ENCODE results near the gene DYNLT4.
"Not testable (repeated sequence)": the region's sequence is repeated elsewhere in the genome, so short reads cannot be mapped to it uniquely, and the experiment has no call there.

The DYNLT4 gene

DNA sequence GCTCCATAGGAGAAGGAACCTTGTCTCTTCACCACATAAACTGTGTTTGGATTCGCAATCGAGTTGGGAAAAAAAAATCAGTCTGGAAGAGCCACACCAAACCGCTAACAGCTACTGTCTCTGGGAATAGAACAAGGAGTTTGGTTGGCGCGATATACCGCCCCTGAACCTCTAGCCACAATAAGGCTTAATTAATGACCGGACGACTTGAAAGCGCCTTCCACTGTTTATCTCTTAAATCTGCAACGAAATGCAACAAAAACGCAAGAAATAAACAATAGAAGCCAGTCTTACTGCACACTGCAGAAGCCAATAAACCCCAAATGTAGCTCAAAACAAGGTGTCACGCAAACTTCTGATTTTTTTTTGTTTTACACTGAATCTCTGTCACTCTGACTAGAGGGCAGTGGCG, 12.1 kb upstream of the DYNLT4 start:
- ChIA-PET CTCF (no interaction called here), POLR2A (ENCODE audit: low non-redundant PET) (interaction anchor here (0.7 to 1.0 kb wide), 3 partner anchors 12 to 192 kb away, joined by 3 to 4 read pairs (median 3); partner anchors contain the start of gene HECTD3)
- TF ChIP-seq, protein P1, sequence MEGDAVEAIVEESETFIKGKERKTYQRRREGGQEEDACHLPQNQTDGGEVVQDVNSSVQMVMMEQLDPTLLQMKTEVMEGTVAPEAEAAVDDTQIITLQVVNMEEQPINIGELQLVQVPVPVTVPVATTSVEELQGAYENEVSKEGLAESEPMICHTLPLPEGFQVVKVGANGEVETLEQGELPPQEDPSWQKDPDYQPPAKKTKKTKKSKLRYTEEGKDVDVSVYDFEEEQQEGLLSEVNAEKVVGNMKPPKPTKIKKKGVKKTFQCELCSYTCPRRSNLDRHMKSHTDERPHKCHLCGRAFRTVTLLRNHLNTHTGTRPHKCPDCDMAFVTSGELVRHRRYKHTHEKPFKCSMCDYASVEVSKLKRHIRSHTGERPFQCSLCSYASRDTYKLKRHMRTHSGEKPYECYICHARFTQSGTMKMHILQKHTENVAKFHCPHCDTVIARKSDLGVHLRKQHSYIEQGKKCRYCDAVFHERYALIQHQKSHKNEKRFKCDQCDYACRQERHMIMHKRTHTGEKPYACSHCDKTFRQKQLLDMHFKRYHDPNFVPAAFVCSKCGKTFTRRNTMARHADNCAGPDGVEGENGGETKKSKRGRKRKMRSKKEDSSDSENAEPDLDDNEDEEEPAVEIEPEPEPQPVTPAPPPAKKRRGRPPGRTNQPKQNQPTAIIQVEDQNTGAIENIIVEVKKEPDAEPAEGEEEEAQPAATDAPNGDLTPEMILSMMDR (conservative IDR thresholded peaks at IDR 0.05; ENCODE audit: low read depth), result no peak; the same call in 1 of the 2 replicates
- H3K27ac ChIP-seq, result peak overlapping the region; percentile 94
- no peak for DNase-seq (ENCODE audit: low spot score)

DNA sequence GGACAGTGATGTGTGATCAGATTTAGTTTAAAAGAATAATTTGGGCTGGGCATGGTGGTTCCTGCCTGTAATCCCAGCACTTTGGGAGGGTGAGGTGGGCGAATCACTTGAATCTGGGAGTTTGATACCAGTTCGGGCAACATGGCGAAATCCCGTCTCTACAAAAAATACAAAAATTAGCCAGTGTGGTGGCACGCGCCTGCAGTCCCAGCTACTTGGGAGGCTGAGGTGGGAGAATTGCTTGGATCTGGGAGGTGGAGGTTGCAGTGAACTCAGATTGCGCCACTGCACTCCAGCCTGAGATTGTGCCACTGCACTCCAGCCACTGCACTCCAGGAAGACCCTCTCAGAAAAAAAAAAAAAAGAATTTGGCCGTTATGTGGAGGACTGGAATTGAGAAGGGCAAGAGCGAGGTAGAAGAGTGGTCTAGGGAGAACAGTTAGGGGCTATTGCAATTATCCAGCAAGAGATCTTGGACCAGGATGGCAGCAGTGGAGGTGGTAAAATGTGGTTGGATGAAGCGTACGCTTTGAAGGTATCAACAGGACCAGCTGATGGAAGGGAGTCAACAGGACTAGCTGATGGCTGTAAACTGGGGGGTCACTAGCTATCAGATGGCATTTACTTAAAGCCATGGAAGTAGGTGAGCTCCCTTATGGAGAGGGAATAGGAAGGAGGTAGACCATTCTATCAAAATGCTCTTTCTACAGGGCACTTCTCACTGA, 10.8 kb upstream of the DYNLT4 start:
- TF ChIP-seq, protein P1 (conservative IDR thresholded peaks at IDR 0.05; ENCODE audit: low read depth), result no peak
- ChIA-PET CTCF (interaction anchor here (0.9 kb wide), 1 partner anchor 18 kb away, joined by 3 read pairs; the partner anchor contains the start of gene PLK3), POLR2A (ENCODE audit: low non-redundant PET) (no interaction called here)
- no peak for DNase-seq (ENCODE audit: low spot score)
- peak overlapping the region; percentile 94 for H3K27ac ChIP-seq

DNA sequence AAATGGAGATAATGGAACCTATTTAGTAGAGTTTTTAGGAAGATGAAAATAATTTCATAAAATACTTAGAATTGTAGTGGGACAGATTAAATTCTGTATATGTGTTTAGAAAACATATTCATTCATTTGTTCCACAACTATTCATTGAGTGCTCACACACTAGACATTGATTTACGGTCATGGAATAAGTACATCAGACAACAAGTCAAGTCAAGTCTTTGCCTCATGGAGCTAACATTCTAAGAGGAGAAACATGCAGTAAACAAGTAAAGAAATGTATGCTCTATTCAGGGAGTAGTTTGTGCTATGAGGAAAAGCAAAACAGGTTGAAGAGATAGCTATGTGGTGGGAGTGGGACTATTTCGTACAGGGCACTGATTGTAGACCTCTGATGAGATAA, 10.2 kb upstream of the DYNLT4 start:
- POLR2A ChIA-PET (ENCODE audit: low non-redundant PET), result no interaction called here
- no peak for DNase-seq (ENCODE audit: low spot score)
- peak overlapping the region; percentile 94; the same call in 1 of the 2 replicates for H3K27ac ChIP-seq
- TF ChIP-seq, protein P1 (conservative IDR thresholded peaks at IDR 0.05; ENCODE audit: low read depth), result no peak
- CTCF ChIA-PET, result no interaction called here

DNA sequence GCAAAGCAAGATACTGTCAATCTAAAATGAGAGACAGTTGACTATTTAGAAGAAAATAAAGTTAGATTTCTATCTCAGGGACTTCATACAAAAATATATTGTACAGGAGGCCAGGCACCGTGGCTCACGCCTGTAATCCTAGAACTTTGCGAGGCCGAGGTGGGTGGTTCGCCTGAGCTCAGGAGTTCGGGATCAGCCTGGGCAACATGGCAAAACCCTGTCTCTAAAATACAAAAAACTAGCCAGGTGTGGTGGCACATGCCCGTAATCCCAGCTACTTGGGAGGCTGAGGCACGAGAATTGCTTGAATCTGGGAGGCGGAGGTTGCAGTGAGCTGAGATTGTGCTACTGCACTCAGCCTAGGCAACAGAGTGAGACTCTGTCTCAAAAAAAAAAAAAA, 8.8 kb upstream of the DYNLT4 start:
- CTCF ChIA-PET, result interaction anchor here (0.8 kb wide), 1 partner anchor 16 kb away, joined by 7 read pairs; the partner anchor contains the start of gene PLK3
- peak overlapping the region; percentile 55 for H3K27ac ChIP-seq
- DNase-seq (ENCODE audit: low spot score); POLR2A ChIA-PET (ENCODE audit: low non-redundant PET): not testable (repeated sequence)

DNA sequence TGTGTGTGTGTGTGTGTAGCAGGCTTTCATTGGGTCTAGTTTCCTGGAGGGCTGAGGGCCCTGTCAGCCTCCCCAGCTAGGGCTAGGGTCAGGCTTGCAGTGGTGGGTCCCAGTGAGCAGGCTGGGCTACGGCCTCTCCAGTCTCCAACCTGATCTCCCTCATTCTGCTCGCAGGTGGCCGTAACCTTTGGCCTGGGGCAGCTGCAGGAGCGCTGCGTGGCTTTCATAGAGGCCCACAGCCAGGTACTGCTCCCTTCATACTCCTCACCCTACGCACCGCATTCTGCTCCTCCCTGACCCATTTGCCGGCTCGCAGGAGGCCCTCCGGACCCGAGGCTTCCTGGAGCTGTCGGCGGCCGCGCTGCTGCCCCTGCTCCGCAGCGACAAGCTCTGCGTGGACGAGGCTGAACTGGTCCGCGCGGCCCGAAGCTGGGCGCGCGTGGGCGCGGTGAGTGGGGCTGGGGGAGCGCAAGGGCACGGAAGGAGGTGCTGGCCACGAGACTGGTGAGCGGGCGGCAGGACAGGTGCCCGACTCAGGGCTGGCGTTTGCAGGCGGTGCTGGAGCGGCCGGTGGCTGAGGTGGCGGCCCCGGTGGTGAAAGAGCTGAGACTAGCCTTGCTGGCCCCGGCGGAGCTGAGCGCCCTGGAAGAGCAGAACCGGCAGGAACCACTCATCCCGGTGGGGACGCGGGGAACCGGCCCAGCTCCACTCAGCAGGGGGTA, 5.8 kb upstream of the DYNLT4 start:
- CTCF ChIA-PET, result interaction anchor here (0.6 kb wide), 1 partner anchor 37 kb away, joined by 4 read pairs; no protein-coding TSS in a partner anchor

DNA sequence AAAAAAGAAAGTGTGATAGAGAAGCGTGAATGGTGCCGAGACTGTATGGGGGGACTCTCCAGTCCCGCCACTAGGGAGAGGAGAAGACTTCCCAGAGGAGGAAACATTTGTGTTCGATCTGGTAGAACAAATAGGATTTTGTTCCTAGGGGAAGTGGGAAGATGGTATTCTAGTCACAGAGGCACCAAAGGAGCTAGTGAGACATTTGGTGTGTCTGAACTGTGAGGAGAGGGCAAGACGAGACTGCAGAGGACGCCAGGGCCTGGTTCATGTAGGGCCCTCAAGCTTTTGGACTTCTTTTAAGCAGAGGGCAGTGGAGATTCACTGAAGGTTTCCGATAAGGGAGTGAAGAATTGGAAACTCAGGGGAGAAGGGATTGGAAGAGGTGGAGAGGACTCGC, 4.1 kb upstream of the DYNLT4 start:
- peak overlapping the region; percentile 99 for H3K27ac ChIP-seq
- ChIA-PET CTCF (interaction anchor here (0.7 kb wide), 1 partner anchor 1363 kb away, joined by 4 read pairs; no protein-coding TSS in a partner anchor), POLR2A (ENCODE audit: low non-redundant PET) (interaction anchor here (0.7 kb wide), 2 partner anchors 11 to 81 kb away, joined by 8 read pairs; no protein-coding TSS in a partner anchor)
- DNase-seq (ENCODE audit: low spot score), result no peak
- TF ChIP-seq, protein P1 (conservative IDR thresholded peaks at IDR 0.05; ENCODE audit: low read depth), result no peak

More for the DNA sequence above, 5.8 kb upstream of the DYNLT4 start:
- TF ChIP-seq, protein P1 (conservative IDR thresholded peaks at IDR 0.05; ENCODE audit: low read depth), result no peak
- H3K27ac ChIP-seq, result peak overlapping the region; percentile 99
- POLR2A ChIA-PET (ENCODE audit: low non-redundant PET), result interaction anchor here (1.6 kb wide), 1 partner anchor 13 kb away, joined by 8 read pairs; the partner anchor contains the start of gene PLK3
- DNase-seq (ENCODE audit: low spot score), result no peak

DNA sequence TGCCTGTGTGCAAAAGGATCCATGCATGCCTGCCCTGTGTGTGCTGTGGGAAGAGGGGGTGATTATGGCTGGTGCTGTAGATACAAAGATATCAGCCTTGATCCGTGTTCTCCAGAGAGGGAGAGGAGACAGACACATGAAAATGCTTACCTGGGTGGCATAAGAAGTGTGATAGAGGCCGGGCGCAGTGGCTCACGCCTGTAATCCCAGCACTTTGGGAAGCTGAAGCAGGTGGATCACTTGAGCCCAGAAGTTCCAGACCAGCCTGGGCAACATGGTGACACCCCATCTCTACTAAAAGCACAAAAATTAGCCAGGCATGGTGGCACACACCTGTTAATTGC, 3.6 kb upstream of the DYNLT4 start:
- not testable (repeated sequence) for DNase-seq (ENCODE audit: low spot score)
- CTCF ChIA-PET, result interaction anchor here (0.7 kb wide), 1 partner anchor 1363 kb away, joined by 4 read pairs; no protein-coding TSS in a partner anchor
- POLR2A ChIA-PET (ENCODE audit: low non-redundant PET), result interaction anchor here (0.7 kb wide), 1 partner anchor 80 kb away, joined by 8 read pairs; no protein-coding TSS in a partner anchor
- peak overlapping the region; percentile 99 for H3K27ac ChIP-seq

Measured in RWPE1 (cell line).